T-cell (primary cell): Measurements from ENCODE around the gene HSPB2. TPM values are rescaled to one million over a fixed set of nuclear protein-coding genes. Genes with fewer than 3 reads are reported as not detected.
"Not testable (repeated sequence)": the region's sequence is repeated elsewhere in the genome, so short reads cannot be mapped to it uniquely, and the experiment has no call there.

Experiments
- ATAC-seq, 4 experiments: fragments of 200-7000 bp in 3 of 4; fragments of 150-1000 bp in 1 of 4; cut with Tn5 transposase; replicated peaks in 1 of 4; 1 replicate in 3 of 4; 2 replicates in 1 of 4; pipeline ENCODE4 v1.10.0; 2021; ENCODE audit warnings: moderate library complexity in 3 of 4, mild to moderate bottlenecking in 2 of 4, moderate number of reproducible peaks in 1 of 4
- CTCF ChIA-PET, 2 donors: fragments of 300-600 bp; sonication (Branson Sonifier 250); formaldehyde crosslinking; loops; one replicate each; lab custom pipeline; 2022; ENCODE audit warnings: antibody characterized with exemption in 2 of 2; lab: Charles Lee
- POLR2A ChIA-PET, 2 donors: fragments of 300-600 bp; sonication (Branson Sonifier 250); formaldehyde crosslinking; loops; one replicate each; lab custom pipeline; 2022; ENCODE audit warnings: antibody characterized with exemption in 2 of 2; lab: Charles Lee
- DNase-seq, 35 experiments: peaks; one replicate each; pipeline versions ENCODE4 v3.0.0 to v3.0.0-alpha.2; 2013 to 2023
- H3K27ac ChIP-seq: one replicate; pipeline ENCODE4 v1.5.1; 2013; ENCODE audit warnings: low read length
- H3K27me3 ChIP-seq, 2 experiments: replicated peaks in 1 of 2; 1 replicate in 1 of 2; 2 replicates in 1 of 2; pipeline versions ENCODE4 v1.6.1 to v1.7.0; 2013; ENCODE audit warnings: low read length in 1 of 2, mixed read lengths in 1 of 2; ENCODE audit not compliant: control insufficient read depth in 2 of 2, insufficient read depth in 2 of 2; ENCODE audit errors: extremely low read depth in 1 of 2
- H3K36me3 ChIP-seq, 2 donors: 1 replicate in 1 of 2; 2 replicates in 1 of 2; pipeline versions ENCODE4 v1.6.1 to v1.7.0; 2013; ENCODE audit warnings: low read length in 1 of 2; ENCODE audit not compliant: control insufficient read depth in 2 of 2, insufficient read depth in 1 of 2; ENCODE audit errors: extremely low read depth in 1 of 2
- H3K4me1 ChIP-seq, 2 experiments: 1 replicate in 1 of 2; 2 replicates in 1 of 2; pipeline versions ENCODE4 v1.6.1 to v1.7.0; 2013; ENCODE audit warnings: low read length in 2 of 2, mixed read lengths in 1 of 2; ENCODE audit not compliant: insufficient read depth in 2 of 2, control insufficient read depth in 1 of 2; ENCODE audit errors: extremely low read depth in 1 of 2
- H3K4me3 ChIP-seq, 2 donors: 1 replicate in 1 of 2; 2 replicates in 1 of 2; pipeline versions ENCODE4 v1.5.1 to v1.7.0; 2013; ENCODE audit warnings: mild to moderate bottlenecking in 2 of 2, low read length in 1 of 2, moderate library complexity in 1 of 2; ENCODE audit not compliant: control insufficient read depth in 1 of 2; ENCODE audit errors: extremely low read depth in 1 of 2
- H3K9me3 ChIP-seq: 2 replicates; pipeline ENCODE4 v1.7.0; 2013
- H3K27ac Mint-ChIP-seq, 2 donors: one replicate each; pipeline ENCODE4 v1.8.0; 2020 to 2021; ENCODE audit warnings: mild to moderate bottlenecking in 2 of 2, mixed read lengths in 2 of 2
- H3K27me3 Mint-ChIP-seq, 2 donors: one replicate each; pipeline ENCODE4 v1.8.0; 2021 to 2022; ENCODE audit warnings: mixed read lengths in 2 of 2
- H3K36me3 Mint-ChIP-seq: one replicate; pipeline ENCODE4 v1.8.0; 2021; ENCODE audit warnings: mixed read lengths
- H3K4me1 Mint-ChIP-seq, 3 donors: one replicate each; pipeline ENCODE4 v1.8.0; 2020 to 2022; ENCODE audit warnings: mixed read lengths in 3 of 3, mild to moderate bottlenecking in 1 of 3
- H3K4me3 Mint-ChIP-seq, 3 donors: one replicate each; pipeline ENCODE4 v1.8.0; 2020 to 2022; ENCODE audit warnings: mild to moderate bottlenecking in 3 of 3, mixed read lengths in 3 of 3, moderate library complexity in 3 of 3
- H3K9me3 Mint-ChIP-seq, 3 donors: one replicate each; pipeline ENCODE4 v1.8.0; 2020 to 2022; ENCODE audit warnings: mixed read lengths in 3 of 3
- WGBS: methylation state at CpG from one replicate; pipeline ENCODE4 v1.1.5; 2013; ENCODE audit warnings: missing lambda C conversion rate; ENCODE audit not compliant: insufficient coverage; 5-methylcytosine and 5-hydroxymethylcytosine counted together
- total RNA-seq, 35 experiments: library from RNA in 6 of 35; stranded (reverse) in 6 of 35; fragments of 120-200 nt in 1 of 35; gene quantifications; one replicate each; pipeline versions ENCODE4 v1.2.1 to v1.2.4 and lab custom pipeline; 2013 to 2026

The HSPB2 gene
- total RNA-seq, 5 donors from 2014 or later (not counting 1 experiment from before 2014, with no cell fraction given) = not detected

- peak overlapping the region; percentile 98 for H3K27ac ChIP-seq
- H3K4me1 ChIP-seq = peaks cover 2 to 12% of the 10 kb centered on the region in 2 experiments
- Mint-ChIP-seq H3K4me3 (peak overlapping the region; percentile 81 to 91 (median 91)), H3K4me1 (peaks cover 16 to 25% (median 22%) of the 10 kb centered on the region in 3 donors), H3K27me3 (no peaks in the 10 kb centered on the region), H3K9me3 (no peaks in the 10 kb centered on the region), H3K27ac (peak overlapping the region; percentile 97 to 98), H3K36me3 (peaks cover 14% of the 10 kb centered on the region)
- DNase-seq = no peak
- ChIA-PET POLR2A (no interaction called here), CTCF (interaction anchor here in 1 of 2 donors (0.8 to 1.0 kb wide), 2 partner anchors 48 to 54 kb away, joined by 3 read pairs; no protein-coding TSS in a partner anchor)
- H3K9me3 ChIP-seq = no peaks in the 10 kb centered on the region
- peak overlapping the region; percentile 78 to 80 for H3K4me3 ChIP-seq
- WGBS = 0% methylated on average over 12 of the region's 13 CpGs
- ATAC-seq = peak; percentile 1 to 18 (median 12)
- H3K27me3 ChIP-seq = no peaks in the 10 kb centered on the region
- H3K36me3 ChIP-seq = peaks cover 0 to 23% of the 10 kb centered on the region in 2 donors
Observed at GRCh38 chr11:111878385-111878848, 34.1 kb upstream of the HSPB2 start.

GRCh38 chr11:111878849-111879636 lies 33.5 kb upstream of the HSPB2 start, which contains the start of the genes CFAP68 and FDXACB1:
Gene CFAP68, plus strand, starts transcription at chr11:111879541. Its CDS starts 20 bp downstream, at chr11:111879561.
Gene FDXACB1, minus strand, starts transcription at chr11:111879165. Its CDS starts 33 bp downstream, at chr11:111879132.
- Mint-ChIP-seq H3K9me3 (no peaks in the 10 kb centered on the region), H3K27ac (peak within 1 kb of the TSS; percentile 97 to 98), H3K27me3 (no peaks in the 10 kb centered on the region), H3K4me3 (peak within 1 kb of the TSS; percentile 81 to 91 (median 91)), H3K4me1 (peaks cover 16 to 25% (median 22%) of the 10 kb centered on the region in 3 donors), H3K36me3 (peaks cover 18% of the 10 kb centered on the region)
- Histone ChIP-seq H3K4me3 (peak within 1 kb of the TSS; percentile 78 to 80), H3K27ac (peak within 1 kb of the TSS; percentile 98), H3K36me3 (peaks cover 0 to 23% of the 10 kb centered on the region in 2 donors), H3K27me3 (no peaks in the 10 kb centered on the region), H3K4me1 (peaks cover 2 to 12% of the 10 kb centered on the region in 2 experiments), H3K9me3 (no peaks in the 10 kb centered on the region)
- CTCF ChIA-PET = interaction anchor here (0.7 to 4.2 kb wide), 4 partner anchors 8 to 127 kb away, joined by 3 to 13 read pairs (median 3); partner anchors contain the start of gene ALG9 (in 1 of the 2)
- 0% methylated on average over 49 of the region's 55 CpGs for WGBS
- ATAC-seq (peak; percentile 85 to 91 (median 87)), DNase-seq (peak; percentile 91 to 98 (median 95))
- POLR2A ChIA-PET = no interaction called here

DNA sequence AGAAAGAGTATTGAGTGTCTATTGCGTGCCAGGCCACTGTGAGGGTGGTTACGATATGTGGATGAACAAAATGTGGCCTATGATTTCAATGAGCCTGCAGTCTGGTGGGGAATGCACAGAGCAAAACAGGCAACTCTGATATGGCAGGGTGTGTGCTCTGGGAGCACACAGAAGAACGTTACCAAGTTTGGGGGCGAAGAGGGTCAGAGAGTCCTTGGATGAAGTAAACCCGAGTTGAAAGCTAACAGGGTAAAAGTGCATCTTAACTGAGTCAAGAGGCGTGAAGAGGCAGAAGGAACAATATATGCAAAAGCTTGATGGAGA lies 32.9 kb upstream of the HSPB2 start:
- 47% methylated on average over 6 of the region's 6 CpGs for WGBS
- Histone ChIP-seq H3K27me3 (no peaks in the 10 kb centered on the region), H3K36me3 (peaks cover 0 to 23% of the 10 kb centered on the region in 2 donors), H3K9me3 (no peaks in the 10 kb centered on the region), H3K4me1 (peaks cover 2 to 12% of the 10 kb centered on the region in 2 experiments), H3K27ac (peak overlapping the region; percentile 98), H3K4me3 (peak overlapping the region; percentile 78 to 80)
- peaks cover 20% of the 10 kb centered on the region for H3K36me3 Mint-ChIP-seq
- H3K27ac Mint-ChIP-seq = peak overlapping the region; percentile 97 to 98
- no peak for DNase-seq
- peaks cover 16 to 25% (median 22%) of the 10 kb centered on the region in 3 donors for H3K4me1 Mint-ChIP-seq
- ChIA-PET CTCF (interaction anchor here (0.7 to 4.2 kb wide), 4 partner anchors 9 to 127 kb away, joined by 3 to 13 read pairs (median 3); partner anchors contain the start of gene ALG9 (in 1 of the 2)), POLR2A (interaction anchor here in 1 of 2 donors (0.6 kb wide), 1 partner anchor 8 kb away, joined by 3 read pairs; no protein-coding TSS in a partner anchor)
- H3K4me3 Mint-ChIP-seq = peak overlapping the region; percentile 81 to 91 (median 91)
- no peaks in the 10 kb centered on the region for H3K27me3 Mint-ChIP-seq
- ATAC-seq = no peak
- H3K9me3 Mint-ChIP-seq = no peaks in the 10 kb centered on the region

GRCh38 chr11:111882202-111882601 lies 30.3 kb upstream of the HSPB2 start:
- Mint-ChIP-seq H3K36me3 (peaks cover 16% of the 10 kb centered on the region), H3K27me3 (no peaks in the 10 kb centered on the region), H3K4me1 (peaks cover 16 to 23% (median 18%) of the 10 kb centered on the region in 3 donors), H3K4me3 (no peak overlapping the region), H3K9me3 (no peaks in the 10 kb centered on the region), H3K27ac (no peak overlapping the region)
- ChIA-PET POLR2A (interaction anchor here (0.6 to 1.1 kb wide), 5 partner anchors 10 to 562 kb away, joined by 3 to 13 read pairs (median 5); partner anchors contain the start of gene ALG9 (in 2 of the 2)), CTCF (interaction anchor here (0.5 to 4.2 kb wide), 7 partner anchors 11 to 655 kb away, joined by 3 to 13 read pairs (median 3); partner anchors contain the start of gene ALG9 (in 1 of the 2))
- Histone ChIP-seq H3K27me3 (no peaks in the 10 kb centered on the region), H3K9me3 (no peaks in the 10 kb centered on the region), H3K27ac (no peak overlapping the region), H3K4me1 (peaks cover 2 to 12% of the 10 kb centered on the region in 2 experiments), H3K4me3 (no peak overlapping the region), H3K36me3 (peaks cover 0 to 3% of the 10 kb centered on the region in 2 donors)
- WGBS = no CpG with 5 or more reads among the region's 5 CpGs
- DNase-seq (no peak), ATAC-seq (no peak)

DNA sequence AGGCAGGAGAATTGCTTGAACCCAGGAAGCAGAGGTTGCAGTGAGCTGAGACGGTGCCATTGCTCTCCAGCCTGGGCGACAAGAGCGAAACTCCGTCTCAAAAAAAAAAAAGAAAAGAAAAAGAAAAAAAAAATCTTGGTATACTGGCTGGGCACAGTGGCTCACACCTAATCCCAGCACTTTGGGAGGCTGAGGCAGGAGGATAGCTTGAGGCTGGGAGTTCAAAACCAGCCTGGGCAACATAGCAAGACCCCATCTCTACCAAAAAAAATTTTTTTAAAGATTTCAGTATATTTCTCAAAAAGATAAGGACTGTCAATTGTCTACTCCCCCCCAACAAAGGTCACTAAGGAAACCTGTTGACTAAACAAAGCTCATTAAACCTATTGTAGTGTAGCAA lies 27.5 kb upstream of the HSPB2 start:
- H3K27me3 ChIP-seq, H3K9me3 Mint-ChIP-seq, H3K27me3 Mint-ChIP-seq, H3K27ac ChIP-seq, H3K36me3 ChIP-seq, H3K4me3 ChIP-seq, H3K4me3 Mint-ChIP-seq, ATAC-seq, POLR2A ChIA-PET, H3K9me3 ChIP-seq, H3K4me1 Mint-ChIP-seq, H3K27ac Mint-ChIP-seq, H3K4me1 ChIP-seq, DNase-seq: not testable (repeated sequence)
- H3K36me3 Mint-ChIP-seq = peaks cover 16% of the 10 kb centered on the region
- CTCF ChIA-PET = interaction anchor here in 1 of 2 donors (0.6 to 1.5 kb wide), 2 partner anchors 12 to 14 kb away, joined by 3 to 4 read pairs; partner anchors contain the start of gene ALG9
- no CpG with 5 or more reads among the region's 4 CpGs for WGBS

GRCh38 chr11:111886032-111886431 lies 26.5 kb upstream of the HSPB2 start:
- WGBS = 0% methylated on average over 1 of the region's 4 CpGs
- CTCF ChIA-PET = interaction anchor here in 1 of 2 donors (1.5 kb wide), 1 partner anchor 15 kb away, joined by 4 read pairs; the partner anchor contains the start of gene ALG9
- no peaks in the 10 kb centered on the region for H3K27me3 ChIP-seq
- Mint-ChIP-seq H3K27me3 (no peaks in the 10 kb centered on the region), H3K36me3 (peaks cover 16% of the 10 kb centered on the region), H3K27ac (no peak overlapping the region), H3K4me3 (no peak overlapping the region), H3K4me1 (no peaks in the 10 kb centered on the region), H3K9me3 (no peaks in the 10 kb centered on the region)
- no peak overlapping the region for H3K4me3 ChIP-seq
- DNase-seq (no peak), ATAC-seq (no peak)
- peaks cover 0 to 3% of the 10 kb centered on the region in 2 donors for H3K36me3 ChIP-seq
- no peak overlapping the region for H3K27ac ChIP-seq
- POLR2A ChIA-PET = no interaction called here
- no peaks in the 10 kb centered on the region for H3K4me1 ChIP-seq
- H3K9me3 ChIP-seq = no peaks in the 10 kb centered on the region
